HepG2 (cell line): Measurements from ENCODE around the gene MTX1. TPM values are rescaled to one million over a fixed set of nuclear protein-coding genes. Genes with fewer than 3 reads are reported as not detected.
A peak's percentile ranks its signal among the peaks of the same experiment; 100 is the strongest.

ENCODE experiments used
- ARNT ChIP-seq: fragments of 450-650 bp; IDR thresholded peaks from 2 replicates; pipeline ENCODE4 v1.6.1; 2017
- CHCHD3 ChIP-seq: sonication (generic); formaldehyde crosslinking; IDR thresholded peaks from 2 replicates; pipeline ENCODE4 v1.8.0; 2022; ENCODE audit warnings: mild to moderate bottlenecking, missing genetic modification reagents, moderate library complexity
- EHMT2 ChIP-seq: fragments of 200-600 bp; sonication (generic); IDR thresholded peaks from 2 replicates; pipeline ENCODE4 v1.7.0; 2017; ENCODE audit warnings: antibody characterized with exemption, low read depth, low read length, borderline replicate concordance
- EP300 ChIP-seq, 3 experiments: sonication (generic) in 1 of 3; formaldehyde crosslinking in 1 of 3; IDR thresholded peaks; 2 replicates each; pipeline versions ENCODE4 v1.5.1 to v1.6.1; 2011 to 2020; ENCODE audit warnings: low read depth in 2 of 3, low read length in 2 of 3, borderline replicate concordance in 1 of 3, improper control_type of control experiment in 1 of 3, mild to moderate bottlenecking in 1 of 3, missing genetic modification reagents in 1 of 3, moderate library complexity in 1 of 3
- GABPB1 ChIP-seq: IDR thresholded peaks from 2 replicates; pipeline ENCODE4 v1.6.1; 2016; ENCODE audit warnings: mild to moderate bottlenecking, missing genetic modification reagents, moderate library complexity, missing compliant biosample characterization
- HDAC1 ChIP-seq: sonication (generic); formaldehyde crosslinking; IDR thresholded peaks from 2 replicates; pipeline ENCODE4 v1.5.1; 2020; ENCODE audit warnings: mild to moderate bottlenecking, missing genetic modification reagents
- HOXA3 ChIP-seq: sonication (generic); formaldehyde crosslinking; IDR thresholded peaks from 2 replicates; pipeline ENCODE4 v1.5.0; 2020; ENCODE audit warnings: missing genetic modification reagents
- PAWR ChIP-seq: sonication (generic); formaldehyde crosslinking; IDR thresholded peaks from 2 replicates; pipeline ENCODE4 v1.4.0; 2020; ENCODE audit warnings: missing genetic modification reagents, mild to moderate bottlenecking, borderline replicate concordance
- PAXIP1 ChIP-seq: sonication (generic); formaldehyde crosslinking; conservative IDR thresholded peaks from 2 replicates; pipeline ENCODE4 v1.4.0; 2020; ENCODE audit warnings: mild to moderate bottlenecking, missing genetic modification reagents, moderate library complexity
- TFE3 ChIP-seq: IDR thresholded peaks from 2 replicates; pipeline ENCODE4 v1.6.1; 2016
- THAP8 ChIP-seq: sonication (generic); formaldehyde crosslinking; IDR thresholded peaks from 2 replicates; pipeline ENCODE4 v1.5.1; 2020; ENCODE audit warnings: missing genetic modification reagents, mild to moderate bottlenecking, borderline replicate concordance
- TSC22D2 ChIP-seq: sonication (generic); formaldehyde crosslinking; IDR thresholded peaks from 2 replicates; pipeline ENCODE4 v1.5.1; 2020; ENCODE audit warnings: missing genetic modification reagents, mild to moderate bottlenecking, borderline replicate concordance
- XRCC5 ChIP-seq: fragments of 200-400 bp; formaldehyde crosslinking; optimal IDR thresholded peaks from 2 replicates; pipeline ENCODE3; 2017; ENCODE audit warnings: mild to moderate bottlenecking, low read length
- ZFP36L2 ChIP-seq: sonication (generic); formaldehyde crosslinking; IDR thresholded peaks from 2 replicates; pipeline ENCODE4 v1.4.0; 2020; ENCODE audit warnings: missing genetic modification reagents
- ZNF205 ChIP-seq: IDR thresholded peaks from 2 replicates; pipeline ENCODE4 v1.6.1; 2018; ENCODE audit warnings: missing biosample characterization, missing genetic modification reagents
- ZNF510 ChIP-seq: sonication (generic); formaldehyde crosslinking; IDR thresholded peaks from 2 replicates; pipeline ENCODE4 v1.4.0; 2020; ENCODE audit warnings: low read depth, mild to moderate bottlenecking, missing genetic modification reagents
- ZNF576 ChIP-seq: sonication (generic); formaldehyde crosslinking; IDR thresholded peaks from 2 replicates; pipeline ENCODE4 v1.4.0; 2020; ENCODE audit warnings: mild to moderate bottlenecking, missing genetic modification reagents
- ZNF589 ChIP-seq: sonication (generic); formaldehyde crosslinking; conservative IDR thresholded peaks from 2 replicates; pipeline ENCODE4 v1.8.0; 2022; ENCODE audit warnings: mild to moderate bottlenecking, moderate library complexity, missing genetic modification reagents
- ZNF704 ChIP-seq: sonication (generic); formaldehyde crosslinking; IDR thresholded peaks from 2 replicates; pipeline ENCODE4 v1.8.1; 2023; ENCODE audit warnings: mild to moderate bottlenecking, inconsistent platforms, moderate library complexity, missing genetic modification reagents, borderline replicate concordance
- ZNF747 ChIP-seq: sonication (generic); formaldehyde crosslinking; IDR thresholded peaks from 2 replicates; pipeline ENCODE4 v1.8.1; 2023; ENCODE audit warnings: missing genetic modification reagents, mild to moderate bottlenecking, borderline replicate concordance
- ZSCAN22 ChIP-seq: sonication (generic); formaldehyde crosslinking; IDR thresholded peaks from 2 replicates; pipeline ENCODE4 v1.4.0; 2020; ENCODE audit warnings: mild to moderate bottlenecking, missing genetic modification reagents
- ZSCAN30 ChIP-seq: sonication (generic); formaldehyde crosslinking; IDR thresholded peaks from 2 replicates; pipeline ENCODE4 v1.5.0; 2020; ENCODE audit warnings: mild to moderate bottlenecking, missing genetic modification reagents
- polyA plus RNA-seq, 8 experiments: library from polyadenylated mRNA; depleted of rRNA in 3 of 8; stranded (reverse) in 7 of 8; unstranded in 1 of 8; fragments of >200 nt; fragmentation: Illumina TruSeq in 4 of 8; extraction: Trizol in 4 of 8; gene quantifications; 2 replicates each; pipeline versions ENCODE4 v1.2.1 to v1.2.3, GENCODE V29; 2011 to 2016; ENCODE audit warnings: low read depth in 4 of 8, missing spikeins in 1 of 8, mixed read lengths in 1 of 8; ENCODE audit not compliant: insufficient read depth in 1 of 8
- total RNA-seq, 5 experiments: library from RNA; depleted of rRNA; stranded (reverse); fragments of >200 nt; fragmentation: Illumina TruSeq; extraction: Trizol; gene quantifications; 2 replicates each; pipeline ENCODE4 v1.2.3, GENCODE V29; 2016; ENCODE audit warnings: low read depth in 1 of 5

MTX1 gene
- total and polyA plus RNA-seq, 2 of the 13 experiments (the other 11 are each of a cell fraction or from before 2014, with no cell fraction given) = 64.5 to 72.6 TPM

- TF ChIP-seq PAXIP1 (CRISPR knock-in tag) = peak; percentile 55; the same call in 1 of the 2 replicates
- TF ChIP-seq ZNF205 (CRISPR knock-in tag) = no peak
- no peak for TF ChIP-seq THAP8
- TF ChIP-seq ZSCAN30 = no peak
- peak; percentile 40 for TF ChIP-seq HOXA3 (CRISPR knock-in tag)
- peak; percentile 55; the same call in 1 of the 2 replicates for TF ChIP-seq TSC22D2 (CRISPR knock-in tag)
- peak in 1 of 2 experiments; percentile 6; a peak in 1 of 4 replicates for TF ChIP-seq EP300 (IDR thresholded peaks at IDR 0.05; ENCODE audit: low read depth in 2 of 2, low read length in 2 of 2)
- TF ChIP-seq EP300 (CRISPR knock-in tag; IDR thresholded peaks at IDR 0.05; ENCODE audit: borderline replicate concordance) = no peak
- TF ChIP-seq ZSCAN22 (CRISPR knock-in tag) = no peak
- TF ChIP-seq ARNT = no peak
- peak; percentile 37; the same call in 1 of the 2 replicates for TF ChIP-seq ZNF704 (CRISPR knock-in tag)
- TF ChIP-seq ZNF576 = no peak
- TF ChIP-seq ZNF747 (CRISPR knock-in tag) = no peak
- TF ChIP-seq ZFP36L2 (CRISPR knock-in tag) = no peak
- TF ChIP-seq ZNF589 (CRISPR knock-in tag) = no peak
- no peak for TF ChIP-seq PAWR (CRISPR knock-in tag)
- TF ChIP-seq TFE3 = no peak
- peak; percentile 76 for TF ChIP-seq HDAC1 (CRISPR knock-in tag)
- TF ChIP-seq XRCC5 = no peak
- peak; percentile 75 for TF ChIP-seq GABPB1
- TF ChIP-seq CHCHD3 (CRISPR knock-in tag) = no peak
- no peak for TF ChIP-seq EHMT2
- no peak for TF ChIP-seq ZNF510 (CRISPR knock-in tag)
Measured at GRCh38 chr1:155227261-155228095, 19.0 kb downstream of the MTX1 start (continued).
